Kidney capillary endothelial cell (primary cell): ENCODE data around the gene ACTL8.

ENCODE experiments used
- DNase-seq: peaks from one replicate; pipeline ENCODE4 v3.0.0-alpha.2; 2018; ENCODE audit warnings: low spot score

Gene ACTL8

DNA sequence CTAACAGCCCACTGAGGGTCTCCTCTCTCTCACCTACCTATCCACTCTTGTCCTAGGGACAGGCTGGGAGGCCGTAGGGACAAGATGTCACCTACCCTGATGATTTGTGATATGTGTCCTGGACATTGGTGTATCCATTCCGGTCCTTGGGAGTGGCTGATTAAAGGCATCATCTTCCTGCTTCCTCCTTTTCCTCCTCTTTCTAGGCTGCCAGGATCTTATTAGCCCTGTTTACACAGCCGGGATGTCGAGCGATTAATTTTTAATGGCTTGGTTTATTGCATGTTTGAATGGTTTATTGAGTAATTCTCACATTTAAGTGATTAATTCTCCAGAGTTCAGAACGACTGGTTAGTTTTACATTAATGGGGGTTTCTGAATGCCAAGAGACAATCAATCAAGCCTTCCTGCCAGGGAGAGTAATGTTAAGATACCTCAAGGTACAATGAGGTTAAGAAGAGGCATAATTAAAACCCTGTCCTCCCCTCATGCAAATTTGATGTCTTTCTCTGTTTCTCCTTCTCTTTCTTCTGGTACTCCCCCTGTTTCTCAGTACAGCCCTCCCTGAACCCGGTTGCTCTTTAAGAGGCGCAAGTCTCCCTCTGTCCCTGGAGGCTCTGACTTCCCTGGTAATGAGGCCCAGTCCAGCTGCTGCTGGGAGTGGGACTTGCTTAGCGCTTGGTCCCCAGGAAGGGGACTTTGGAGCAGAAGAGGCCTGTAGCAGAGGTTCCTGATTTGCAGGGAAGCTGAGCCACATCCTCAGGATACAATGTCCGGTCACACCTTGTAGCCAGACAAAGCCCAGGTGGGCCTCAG lies 50.9 kb downstream of the ACTL8 start:
- DNase-seq: no peak

DNA sequence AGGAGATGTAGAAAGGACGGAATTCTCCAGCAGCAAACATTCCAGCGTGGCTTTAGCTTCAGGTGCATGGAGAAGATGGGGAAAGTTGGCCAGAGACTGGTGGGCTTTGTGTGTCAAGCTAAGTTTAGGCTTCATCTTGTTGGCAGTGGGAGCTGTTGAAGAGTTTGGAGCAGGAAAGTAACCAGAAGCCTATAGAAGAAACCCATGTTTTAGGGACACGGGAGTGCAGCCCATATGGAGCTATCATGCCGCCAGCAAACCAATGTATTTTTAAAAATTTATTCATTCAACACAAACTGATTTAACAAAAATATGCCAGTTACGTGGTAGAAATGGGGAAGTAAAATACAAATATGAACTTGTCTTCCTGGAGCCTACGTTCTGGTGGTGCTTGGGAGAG lies 53.7 kb downstream of the ACTL8 start:
- no peak for DNase-seq

DNA sequence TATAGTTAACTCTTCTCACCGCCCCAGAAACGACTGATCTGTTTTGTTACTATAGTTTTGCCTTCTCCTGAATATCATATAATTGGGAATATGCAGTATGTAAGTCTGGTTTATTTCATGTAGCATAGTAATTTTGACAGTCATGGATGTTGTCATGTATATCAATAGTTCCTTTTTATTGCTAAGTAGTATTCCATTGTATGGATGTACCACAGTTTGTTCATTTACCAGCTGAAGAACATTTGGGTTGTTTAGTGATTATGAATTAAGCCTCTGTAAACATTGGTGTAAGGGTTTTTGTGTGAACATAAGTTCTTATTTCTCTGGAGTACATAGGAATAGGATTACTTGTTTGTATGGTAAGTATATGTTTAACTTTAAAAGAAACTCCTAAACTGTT lies 55.5 kb downstream of the ACTL8 start:
- DNase-seq: no peak

DNA sequence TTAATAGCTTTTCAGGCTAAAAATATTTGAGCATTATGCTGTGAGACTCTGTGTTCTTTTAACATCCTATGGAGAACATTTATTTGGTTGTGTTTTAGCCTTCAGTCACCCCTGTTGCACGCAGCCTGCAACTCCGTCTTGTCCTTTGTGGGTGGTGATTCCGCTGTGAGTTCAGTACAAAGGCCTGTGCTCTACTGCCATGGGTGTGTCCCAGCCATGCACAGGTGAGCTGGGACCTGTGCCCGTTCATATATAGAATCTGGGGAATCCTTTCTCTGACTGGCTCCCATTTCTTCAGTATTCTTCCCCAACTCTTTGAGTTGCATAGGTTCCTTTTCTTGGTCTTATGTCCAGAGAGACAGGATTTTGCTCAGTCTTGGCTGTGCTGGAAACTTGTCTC lies 61.4 kb downstream of the ACTL8 start:
- no peak for DNase-seq

DNA sequence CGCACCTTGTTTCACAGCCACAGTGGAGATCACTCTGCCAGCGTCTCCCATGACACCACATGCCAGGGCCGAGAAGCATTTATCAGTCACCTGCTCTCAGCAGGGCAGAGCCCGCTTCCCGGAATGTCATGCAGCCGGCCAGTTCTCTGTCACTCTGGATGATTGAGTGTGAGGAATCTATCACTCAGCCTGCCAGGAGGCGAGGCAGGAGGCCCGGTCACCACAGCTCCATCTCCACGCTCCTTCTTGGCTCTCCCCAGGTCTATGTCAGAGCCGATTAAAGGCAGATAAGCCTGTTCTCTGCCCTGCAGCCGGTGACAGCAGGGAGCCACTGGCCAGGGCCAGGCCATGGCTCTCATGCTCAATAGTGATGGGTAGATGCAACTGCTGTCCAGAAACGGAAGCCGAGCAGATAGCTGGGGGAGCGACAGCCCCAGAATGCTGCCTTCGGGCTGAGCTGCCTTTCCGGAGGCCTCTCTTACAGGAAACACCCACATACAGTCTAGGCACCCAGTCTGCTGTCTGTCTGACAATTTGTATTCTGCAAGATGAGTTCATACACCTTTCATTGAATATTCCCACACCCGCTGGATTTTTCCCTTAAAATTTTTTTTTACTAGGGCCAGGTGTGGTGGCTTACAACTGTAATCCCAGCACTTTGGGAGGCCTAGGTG lies 64.1 kb downstream of the ACTL8 start:
- no peak for DNase-seq

DNA sequence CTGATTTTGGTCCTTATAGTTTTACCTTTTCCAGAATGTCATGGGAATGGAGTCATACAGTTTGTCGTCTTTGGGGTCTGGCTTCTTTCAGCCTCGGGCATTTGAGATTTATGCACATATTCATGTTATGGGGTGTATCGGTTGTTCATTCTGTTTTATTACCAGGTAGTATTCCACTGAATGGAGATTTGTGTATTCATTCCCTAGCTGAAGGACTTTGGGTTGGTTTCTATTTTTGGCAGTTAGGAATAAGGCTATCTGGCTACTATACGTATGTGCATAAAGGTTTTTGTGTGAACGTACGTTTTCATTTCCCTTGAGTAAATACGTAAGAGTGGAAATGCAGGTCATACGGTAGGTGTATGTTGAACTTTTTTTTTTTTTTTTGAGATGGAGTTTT lies 65.1 kb downstream of the ACTL8 start:
- no peak for DNase-seq

DNA sequence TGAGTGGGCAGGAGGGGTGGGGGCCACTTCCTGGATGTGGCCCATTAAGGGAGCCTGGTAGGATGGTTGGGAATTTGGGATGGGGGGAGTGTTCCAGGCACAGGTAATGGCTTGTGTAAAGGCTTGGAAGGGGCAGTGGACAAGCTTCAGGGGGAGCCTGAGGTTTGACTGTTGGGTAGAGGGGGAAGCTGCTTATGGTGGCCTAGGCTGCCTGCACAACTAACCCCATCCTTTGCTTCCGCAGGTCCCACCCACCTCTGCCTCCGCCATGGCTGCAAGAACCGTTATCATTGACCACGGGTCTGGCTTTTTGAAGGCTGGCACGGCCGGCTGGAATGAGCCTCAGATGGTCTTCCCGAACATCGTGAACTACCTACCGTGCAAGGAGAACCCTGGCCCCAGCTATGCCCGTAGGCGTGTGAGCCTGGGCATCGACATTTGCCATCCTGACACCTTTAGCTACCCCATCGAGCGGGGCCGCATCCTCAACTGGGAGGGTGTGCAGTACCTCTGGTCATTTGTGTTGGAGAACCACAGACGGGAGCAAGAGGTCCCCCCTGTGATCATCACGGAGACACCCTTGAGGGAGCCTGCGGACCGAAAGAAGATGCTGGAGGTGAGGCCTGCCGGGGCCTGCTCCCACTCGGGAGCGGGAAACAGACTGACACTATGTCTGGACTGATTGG lies 67.8 kb downstream of the ACTL8 start:
- no peak for DNase-seq

DNA sequence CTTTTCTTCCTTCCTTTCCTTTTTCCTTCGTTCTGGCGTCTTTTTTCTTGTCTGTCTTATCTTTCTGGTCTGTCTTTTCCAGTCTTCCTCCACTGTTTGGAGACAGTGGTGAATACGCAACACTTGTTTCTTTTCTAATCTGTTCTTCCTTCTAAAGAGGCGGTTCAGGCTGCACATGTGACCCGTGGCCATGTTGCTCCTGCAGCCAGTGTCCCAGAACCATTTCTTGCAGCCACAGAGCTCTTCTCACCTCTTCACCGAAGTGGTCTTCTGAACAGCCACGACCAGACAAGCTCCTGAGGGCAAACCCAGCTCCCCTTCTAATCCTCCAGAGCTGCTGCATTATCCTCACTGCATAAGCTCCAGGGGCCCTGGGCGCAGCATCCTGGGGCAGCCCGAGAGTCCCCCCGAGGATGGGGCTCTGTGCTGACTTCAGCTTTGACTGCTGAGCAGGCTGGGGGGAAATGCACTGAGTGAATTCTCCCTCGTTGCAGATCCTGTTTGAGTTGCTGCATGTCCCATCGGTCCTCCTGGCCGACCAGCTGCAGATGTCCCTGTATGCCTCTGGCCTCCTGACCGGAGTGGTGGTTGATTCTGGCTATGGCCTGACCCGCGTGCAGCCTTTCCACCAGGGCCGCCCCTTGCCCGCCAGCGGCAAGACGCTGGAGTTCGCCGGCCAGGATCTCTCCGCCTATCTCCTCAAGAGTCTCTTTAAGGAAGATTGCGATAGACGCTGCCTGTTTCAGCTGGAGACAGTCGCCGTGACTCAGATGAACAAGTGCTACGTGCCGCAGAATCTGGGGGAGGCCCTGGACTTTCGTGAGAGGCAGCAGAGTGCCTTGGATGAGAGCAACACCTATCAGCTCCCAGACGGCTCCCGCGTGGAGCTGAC lies 70.4 kb downstream of the ACTL8 start:
- no peak for DNase-seq

DNA sequence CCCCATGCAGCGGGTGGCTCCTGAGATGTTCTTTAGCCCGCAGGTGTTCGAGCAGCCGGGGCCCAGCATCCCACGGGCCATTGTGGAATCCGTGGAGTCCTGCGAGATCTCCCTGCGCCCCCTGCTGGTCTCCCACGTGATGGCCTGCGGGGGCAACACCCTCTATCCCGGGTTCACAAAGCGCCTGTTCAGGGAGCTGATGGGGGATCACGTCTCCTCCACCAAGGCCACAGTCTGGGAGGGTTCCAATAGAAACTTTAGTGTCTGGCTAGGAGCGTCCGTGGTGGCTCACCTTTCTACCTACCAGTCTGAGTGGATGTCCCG lies 71.0 kb downstream of the ACTL8 start:
- peak; percentile 2 for DNase-seq

DNA sequence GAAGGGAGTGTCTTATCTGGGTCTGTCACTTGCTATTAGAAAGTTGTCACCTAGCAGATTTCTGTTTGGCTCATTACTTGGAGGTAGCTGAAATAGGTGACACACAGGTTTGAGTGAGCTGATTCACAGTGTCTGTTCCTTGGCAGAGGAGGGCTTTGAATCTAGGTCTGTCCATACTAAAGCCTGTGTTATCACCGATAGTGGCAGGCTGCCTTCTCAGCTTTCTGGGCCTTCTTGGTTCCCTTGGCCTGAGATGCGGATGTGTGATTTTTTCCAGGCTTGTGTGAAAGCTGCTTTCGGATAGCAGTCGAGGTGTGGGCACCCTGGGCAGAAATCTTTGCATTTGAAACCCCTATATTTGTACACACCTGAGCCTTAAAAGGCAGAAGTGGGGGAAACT lies 73.9 kb downstream of the ACTL8 start:
- no peak for DNase-seq

DNA sequence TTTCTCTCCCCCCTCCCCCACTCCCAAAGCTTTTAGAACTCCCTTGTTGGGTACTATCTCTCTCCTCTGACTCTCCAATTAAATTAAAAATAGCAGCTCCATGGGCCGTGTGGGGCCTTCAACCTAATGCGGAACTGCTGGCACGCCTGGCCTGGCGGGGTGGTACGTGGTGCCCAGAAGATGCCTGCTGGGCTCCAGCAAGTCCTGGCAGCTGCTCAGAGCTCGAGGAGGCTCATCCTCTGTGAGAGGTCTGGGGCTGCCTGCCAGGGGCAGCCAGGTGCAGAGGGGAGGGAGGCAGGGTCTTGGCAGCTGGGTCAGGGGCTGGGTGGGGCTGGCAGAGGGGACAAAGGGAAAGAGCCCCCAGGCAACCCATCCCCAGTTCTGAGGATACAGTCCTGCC lies 74.4 kb downstream of the ACTL8 start:
- DNase-seq: no peak

DNA sequence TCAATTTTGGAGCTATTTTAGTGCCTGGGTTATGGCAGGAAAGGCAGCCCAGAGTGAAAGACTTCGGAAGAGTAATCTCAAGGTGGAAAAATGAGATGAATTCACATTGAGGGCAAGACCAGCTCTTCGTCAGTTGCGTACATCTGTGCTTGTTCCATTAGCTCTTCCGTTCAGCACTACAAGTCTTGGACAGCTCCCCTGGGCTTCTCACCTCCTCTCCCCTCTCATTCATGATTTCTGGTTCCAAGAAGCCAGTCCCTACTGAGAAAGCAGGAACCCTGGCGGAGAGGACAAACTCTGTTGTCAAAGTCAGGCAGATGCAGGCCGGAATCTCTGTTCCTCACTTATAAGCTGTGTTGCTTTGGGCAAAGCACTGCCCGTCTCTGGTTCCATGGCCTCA lies 76.5 kb downstream of the ACTL8 start:
- DNase-seq: peak; percentile 7

DNA sequence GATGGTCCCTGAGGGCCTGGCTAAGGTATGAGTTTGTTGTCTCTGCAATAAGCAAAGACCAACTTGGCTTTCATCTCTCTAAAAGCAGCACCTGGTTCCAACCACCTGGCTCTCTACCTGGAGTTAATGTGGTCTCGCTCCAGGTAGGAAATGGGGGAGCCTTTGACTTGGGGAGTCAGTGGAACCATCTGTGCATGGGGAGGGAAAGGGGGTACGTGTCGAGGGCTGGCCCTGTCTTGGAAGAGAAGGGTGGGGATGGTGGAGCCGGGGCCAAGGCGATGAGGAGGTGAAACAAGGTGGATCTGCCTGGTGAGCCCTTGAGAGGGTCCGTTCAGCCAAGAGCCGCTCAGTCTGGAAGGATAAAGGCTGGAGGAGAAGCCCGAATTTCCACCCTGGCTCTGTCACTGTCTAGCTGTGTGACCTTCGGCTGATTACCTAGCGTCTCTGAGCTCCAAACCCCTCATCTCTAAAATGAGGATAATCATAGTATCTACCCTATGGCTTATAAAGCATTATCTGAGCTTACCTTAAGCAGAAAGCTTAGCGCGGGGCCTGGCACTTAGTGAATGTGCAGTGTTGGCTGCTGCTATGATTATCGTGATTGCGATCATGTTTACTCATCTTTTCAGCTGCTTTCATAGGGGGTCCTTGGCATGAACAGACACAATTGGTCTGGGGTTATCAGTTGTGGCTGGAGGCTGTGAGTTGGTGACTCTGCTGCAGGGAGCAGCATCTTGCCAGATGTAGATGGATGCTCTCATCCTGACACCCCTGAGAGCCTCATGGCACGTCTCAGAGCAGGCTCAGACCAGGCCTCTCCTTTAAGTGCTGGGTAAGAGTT lies 78.7 kb downstream of the ACTL8 start:
- DNase-seq: no peak

DNA sequence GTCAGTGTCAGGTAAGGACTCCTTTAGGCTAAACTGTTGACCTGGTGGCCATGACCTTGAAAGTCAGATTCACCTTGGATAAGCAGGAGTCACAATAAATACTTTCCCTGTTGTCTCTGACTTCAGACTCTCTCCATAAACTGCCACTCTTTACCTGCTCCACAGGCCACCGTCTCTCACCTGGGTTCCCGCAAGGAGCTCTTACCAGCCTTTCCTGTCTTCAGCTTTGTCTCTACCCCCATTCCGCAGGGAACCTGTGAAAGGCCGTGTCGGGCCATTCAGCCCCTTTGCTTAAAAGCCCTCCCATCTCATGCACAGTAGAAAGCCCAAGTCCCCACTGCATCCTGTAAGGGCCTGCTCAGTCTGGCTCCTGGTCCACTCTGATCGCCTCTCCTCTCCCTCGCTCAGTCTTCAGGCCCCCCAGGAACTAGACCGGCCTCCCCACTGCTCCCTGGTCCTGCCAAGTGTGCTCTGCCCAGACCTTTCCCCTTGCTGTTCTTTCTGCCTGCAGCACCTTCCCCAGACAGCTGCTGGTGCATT lies 79.5 kb downstream of the ACTL8 start:
- no peak for DNase-seq

DNA sequence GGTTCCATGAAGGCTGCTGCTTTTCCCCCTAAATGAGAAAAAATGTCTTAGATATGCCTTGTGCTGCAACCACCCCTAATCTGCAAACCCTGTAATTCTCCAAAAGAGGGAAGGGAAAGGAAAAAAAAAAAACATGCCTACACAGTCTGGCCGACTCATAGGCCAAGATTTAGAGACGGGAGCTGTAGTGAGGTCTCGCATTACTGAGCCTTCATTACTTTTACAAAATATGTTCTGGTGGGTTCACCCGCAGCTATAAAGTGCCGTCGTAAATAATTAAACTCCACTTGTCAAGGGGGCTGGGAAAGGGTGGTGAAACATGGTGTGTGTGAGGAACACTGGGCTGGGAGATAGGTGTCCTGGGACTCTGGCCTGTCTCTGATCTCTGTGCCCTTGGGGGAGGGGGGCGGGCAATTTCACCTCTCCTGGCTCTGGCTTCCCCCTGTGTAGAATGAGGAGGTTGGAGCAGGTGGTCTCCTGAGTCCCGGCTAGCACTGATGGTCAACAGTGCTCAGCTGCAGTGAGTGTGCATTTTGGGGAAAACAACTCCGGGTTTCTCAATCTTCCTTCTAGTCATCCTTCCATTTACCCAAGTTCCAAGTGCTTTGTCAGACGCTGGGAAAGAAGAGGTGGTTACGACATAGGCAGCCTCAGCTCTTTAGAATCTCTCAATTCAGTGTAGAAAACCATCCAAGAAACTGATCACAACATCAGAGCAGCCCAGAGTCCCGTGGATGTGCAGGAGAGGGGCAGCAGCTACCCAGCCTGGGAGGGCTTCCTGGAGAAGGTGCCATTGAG lies 82.3 kb downstream of the ACTL8 start:
- no peak for DNase-seq

DNA sequence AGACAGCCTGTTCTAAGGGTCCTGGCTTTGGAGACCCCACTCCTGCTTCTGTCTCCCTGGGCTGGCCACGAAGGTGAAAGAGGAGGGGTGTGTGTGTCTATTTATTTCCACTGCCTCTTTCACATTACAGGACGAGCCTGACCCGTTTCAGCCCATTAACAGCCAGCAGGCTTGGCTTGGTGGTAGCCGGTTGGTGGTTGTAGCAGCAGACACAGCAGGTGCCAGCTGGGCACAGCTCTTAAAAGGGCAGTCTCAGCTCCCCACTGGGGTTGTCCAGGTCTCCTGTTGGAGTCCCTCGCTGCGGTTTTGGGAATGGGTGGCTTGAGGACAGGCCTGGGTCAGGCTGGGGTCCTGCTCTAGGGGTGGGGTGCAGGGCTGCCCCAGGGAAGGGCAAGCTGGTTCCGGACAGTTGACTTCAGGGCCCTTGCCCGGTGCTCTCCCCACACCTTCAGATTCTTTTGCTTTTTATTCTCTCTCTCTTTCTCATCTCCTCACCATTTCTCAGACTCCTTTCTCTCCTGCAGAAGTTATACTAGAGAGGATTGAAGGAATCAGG lies 84.6 kb downstream of the ACTL8 start:
- no peak for DNase-seq

DNA sequence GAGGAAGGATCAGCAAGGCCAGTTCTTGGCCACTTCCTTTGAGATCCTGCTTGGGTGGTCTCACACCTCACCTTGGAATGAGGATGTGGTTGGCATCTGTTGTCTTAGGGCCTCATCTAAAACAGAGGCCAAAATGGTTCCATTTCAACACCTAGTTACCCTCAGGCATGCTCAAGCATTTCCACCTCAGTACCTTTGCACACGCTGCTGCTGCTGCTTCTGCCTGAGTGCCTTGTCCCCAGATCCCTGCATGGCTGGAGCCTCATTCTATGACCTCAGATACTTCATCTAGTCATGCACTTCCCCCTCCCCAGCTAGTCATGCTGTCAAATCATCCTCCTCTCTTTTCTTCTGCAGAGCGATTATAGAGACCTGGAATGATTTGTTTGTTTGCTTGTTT lies 86.8 kb downstream of the ACTL8 start:
- no peak for DNase-seq

DNA sequence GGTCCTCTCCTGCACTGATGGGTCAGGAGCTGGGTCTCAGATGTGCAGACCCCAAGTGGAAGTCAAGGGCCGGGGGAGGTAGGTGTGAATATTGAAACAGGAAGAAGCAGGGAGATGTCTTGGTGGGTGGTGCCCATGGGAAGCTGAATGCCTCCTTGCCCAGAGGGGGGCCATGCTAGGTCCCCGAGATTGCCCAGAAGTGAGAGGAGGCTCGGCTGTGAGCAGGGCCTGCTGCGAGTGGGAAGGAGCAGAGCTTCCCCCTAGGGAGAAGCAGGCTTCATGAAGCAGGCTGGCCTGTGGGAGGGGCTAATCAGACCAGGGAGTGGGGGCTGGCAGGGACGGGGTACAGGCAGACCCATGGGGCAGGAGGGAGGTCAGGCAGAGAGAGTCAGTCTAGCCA lies 87.6 kb downstream of the ACTL8 start:
- no peak for DNase-seq

DNA sequence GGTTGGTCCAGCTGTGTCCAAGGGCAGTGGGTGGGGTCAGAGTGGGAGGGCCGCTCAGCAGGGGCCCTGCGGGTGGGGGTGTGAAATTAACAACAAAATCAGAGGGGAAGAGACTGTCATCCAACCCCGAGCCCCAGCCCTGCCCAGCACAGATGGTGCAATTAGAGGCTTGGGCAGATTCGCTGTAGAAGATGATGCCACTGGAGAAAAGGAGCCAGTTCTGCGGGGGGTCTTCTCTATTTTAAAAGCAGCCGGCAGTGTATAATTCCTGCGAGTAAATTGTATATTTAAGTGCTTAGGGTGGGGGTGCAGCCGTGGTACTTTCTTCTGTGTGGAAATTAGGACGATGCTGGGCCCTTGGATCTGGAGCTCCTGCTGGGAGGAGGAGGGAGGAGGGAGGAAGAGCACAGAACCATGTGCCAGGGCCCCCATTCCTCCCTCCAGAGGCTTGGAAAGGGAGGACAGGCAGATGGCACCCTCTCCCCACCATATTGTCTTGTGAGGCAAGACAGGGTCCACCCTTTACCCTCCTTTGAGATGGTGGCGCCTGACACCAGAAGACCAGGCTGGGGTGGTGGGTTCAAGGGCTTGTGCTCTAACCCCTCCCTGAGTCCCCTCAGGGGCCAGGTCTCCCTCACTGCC lies 89.2 kb downstream of the ACTL8 start:
- no peak for DNase-seq

DNA sequence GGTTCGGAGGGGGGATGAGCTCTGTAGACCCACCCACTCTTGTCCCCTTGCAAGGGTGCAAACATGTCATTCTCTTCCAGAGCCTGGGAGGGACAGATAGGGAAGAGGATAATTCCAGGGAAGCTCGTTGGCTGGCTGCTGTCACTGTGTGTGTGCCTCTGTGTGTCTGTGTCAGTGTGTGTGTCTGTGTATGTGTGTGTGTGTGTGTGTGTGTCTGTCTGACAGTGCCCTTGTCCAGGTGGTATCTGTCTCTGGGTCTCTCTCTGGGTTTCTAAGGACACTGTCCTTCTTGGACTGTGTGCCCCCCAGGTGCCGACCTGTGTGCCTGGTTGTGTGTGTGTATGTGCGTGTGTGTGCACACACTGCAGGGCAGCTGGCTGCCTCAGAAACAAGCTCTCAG lies 90.5 kb downstream of the ACTL8 start:
- DNase-seq: no peak
